Trophoblast cell (in vitro differentiated cells and primary cell): Measurements from ENCODE around the gene PRKCB.
"Not testable (repeated sequence)": the region's sequence is repeated elsewhere in the genome, so short reads cannot be mapped to it uniquely, and the experiment has no call there.

Source experiments
- DNase-seq, 2 donors: peaks; one replicate each; pipeline ENCODE4 v3.0.0-alpha.2; 2016
- H2AFZ ChIP-seq: 2 replicates; pipeline ENCODE4 v1.6.1; 2013; ENCODE audit warnings: low read length, moderate library complexity, mild to moderate bottlenecking; ENCODE audit not compliant: insufficient read depth, poor library complexity
- H2AK5ac ChIP-seq: 2 replicates; pipeline ENCODE4 v1.6.1; 2013; ENCODE audit warnings: mild to moderate bottlenecking, low read length
- H2BK120ac ChIP-seq: 2 replicates; pipeline ENCODE4 v1.6.1; 2013; ENCODE audit warnings: low read length, mild to moderate bottlenecking, moderate library complexity; ENCODE audit not compliant: insufficient read depth, poor library complexity
- H2BK12ac ChIP-seq: 2 replicates; pipeline ENCODE4 v1.6.1; 2013; ENCODE audit warnings: mild to moderate bottlenecking, low read length, moderate library complexity
- H2BK5ac ChIP-seq: 2 replicates; pipeline ENCODE4 v1.6.1; 2013; ENCODE audit warnings: low read length, low read depth, moderate library complexity, mild to moderate bottlenecking; ENCODE audit not compliant: poor library complexity
- H3K14ac ChIP-seq: 2 replicates; pipeline ENCODE4 v1.6.1; 2013; ENCODE audit warnings: mild to moderate bottlenecking, low read length
- H3K18ac ChIP-seq: 2 replicates; pipeline ENCODE4 v1.6.1; 2013; ENCODE audit warnings: mild to moderate bottlenecking, low read length
- H3K23ac ChIP-seq: 2 replicates; pipeline ENCODE4 v1.6.1; 2013; ENCODE audit warnings: low read length
- H3K27ac ChIP-seq: 2 replicates; pipeline ENCODE4 v1.5.1; 2013; ENCODE audit warnings: low read depth, mild to moderate bottlenecking, inconsistent platforms, low read length, moderate library complexity
- H3K27me3 ChIP-seq: 2 replicates; pipeline ENCODE4 v1.6.1; 2013; ENCODE audit warnings: inconsistent platforms, mild to moderate bottlenecking, low read length, moderate library complexity; ENCODE audit not compliant: insufficient read depth
- H3K36me3 ChIP-seq, 2 experiments: 1 replicate in 1 of 2; 2 replicates in 1 of 2; pipeline ENCODE4 v1.6.1; 2013; ENCODE audit warnings: low read length in 2 of 2, mild to moderate bottlenecking in 2 of 2, moderate library complexity in 1 of 2; ENCODE audit not compliant: insufficient read depth in 2 of 2, control insufficient read depth in 1 of 2
- H3K4ac ChIP-seq: 2 replicates; pipeline ENCODE4 v1.6.1; 2013; ENCODE audit warnings: low read depth, mild to moderate bottlenecking, low read length, moderate library complexity
- H3K4me1 ChIP-seq, 2 experiments: 1 replicate in 1 of 2; 2 replicates in 1 of 2; pipeline ENCODE4 v1.6.1; 2013; ENCODE audit warnings: low read length in 2 of 2, mild to moderate bottlenecking in 2 of 2, moderate library complexity in 1 of 2; ENCODE audit not compliant: insufficient read depth in 2 of 2, control insufficient read depth in 1 of 2
- H3K4me2 ChIP-seq: 2 replicates; pipeline ENCODE4 v1.6.1; 2013; ENCODE audit warnings: inconsistent platforms, mild to moderate bottlenecking, low read length, moderate library complexity
- H3K4me3 ChIP-seq: 2 replicates; pipeline ENCODE4 v1.5.1; 2013; ENCODE audit warnings: mild to moderate bottlenecking, low read depth, low read length, inconsistent platforms
- H3K79me1 ChIP-seq: one replicate; pipeline ENCODE4 v1.6.1; 2013; ENCODE audit warnings: low read length
- H3K79me2 ChIP-seq: 2 replicates; pipeline ENCODE4 v1.6.1; 2013; ENCODE audit warnings: low read length, mild to moderate bottlenecking; ENCODE audit not compliant: control insufficient read depth, insufficient read depth, poor library complexity
- H3K9ac ChIP-seq: 2 replicates; pipeline ENCODE4 v1.6.1; 2013; ENCODE audit warnings: mild to moderate bottlenecking, low read length
- H3K9me3 ChIP-seq: 2 replicates; pipeline ENCODE4 v1.6.1; 2013; ENCODE audit warnings: low read depth, mild to moderate bottlenecking, control low read depth, inconsistent platforms, low read length; ENCODE audit not compliant: insufficient read depth
- H4K12ac ChIP-seq: 2 replicates; pipeline ENCODE4 v1.6.1; 2013; ENCODE audit warnings: low read depth, mild to moderate bottlenecking, low read length, moderate library complexity
- H4K8ac ChIP-seq: 2 replicates; pipeline ENCODE4 v1.6.1; 2013; ENCODE audit warnings: low read depth, mild to moderate bottlenecking, low read length, moderate library complexity
- H4K91ac ChIP-seq: one replicate; pipeline ENCODE4 v1.6.1; 2013; ENCODE audit warnings: low read depth, mild to moderate bottlenecking, low read length, moderate library complexity
- WGBS: extraction: QIAGEN DNeasy Blood & Tissue Kit; methylation state at CpG from one replicate; pipeline ENCODE4 v1.1.7; 2013; ENCODE audit warnings: missing lambda C conversion rate; ENCODE audit not compliant: insufficient read length, insufficient coverage; ENCODE audit errors: extremely low coverage; 5-methylcytosine and 5-hydroxymethylcytosine counted together

Gene PRKCB

GRCh38 chr16:23909792-23910418, 74.1 kb downstream of the PRKCB start:
- H3K4me3 ChIP-seq = no peak overlapping the region
- no peaks in the 10 kb centered on the region for H3K79me1 ChIP-seq
- no peak overlapping the region for H4K91ac ChIP-seq
- no peak for DNase-seq
- no peak overlapping the region for H4K8ac ChIP-seq
- H3K36me3 ChIP-seq = no peaks in the 10 kb centered on the region
- no peak overlapping the region for H3K27ac ChIP-seq
- no peak overlapping the region for H3K4me2 ChIP-seq
- no peak overlapping the region for H3K4ac ChIP-seq
- H4K12ac ChIP-seq = no peak overlapping the region
- H3K9ac ChIP-seq = no peak overlapping the region
- H3K9me3 ChIP-seq = no peaks in the 10 kb centered on the region
- no peak overlapping the region for H2AK5ac ChIP-seq
- H3K27me3 ChIP-seq = no peaks in the 10 kb centered on the region
- H2BK5ac ChIP-seq = no peak overlapping the region
- no peak overlapping the region for H3K18ac ChIP-seq
- H3K14ac ChIP-seq = no peak overlapping the region
- H2AFZ ChIP-seq = no peak overlapping the region
- H3K4me1 ChIP-seq = peaks cover 0 to 4% of the 10 kb centered on the region in 2 experiments
- no peak overlapping the region for H3K23ac ChIP-seq
- H2BK12ac ChIP-seq = no peak overlapping the region
- H2BK120ac ChIP-seq = no peak overlapping the region
- WGBS = no CpG with 5 or more reads among the region's 8 CpGs
- no peaks in the 10 kb centered on the region for H3K79me2 ChIP-seq

DNA sequence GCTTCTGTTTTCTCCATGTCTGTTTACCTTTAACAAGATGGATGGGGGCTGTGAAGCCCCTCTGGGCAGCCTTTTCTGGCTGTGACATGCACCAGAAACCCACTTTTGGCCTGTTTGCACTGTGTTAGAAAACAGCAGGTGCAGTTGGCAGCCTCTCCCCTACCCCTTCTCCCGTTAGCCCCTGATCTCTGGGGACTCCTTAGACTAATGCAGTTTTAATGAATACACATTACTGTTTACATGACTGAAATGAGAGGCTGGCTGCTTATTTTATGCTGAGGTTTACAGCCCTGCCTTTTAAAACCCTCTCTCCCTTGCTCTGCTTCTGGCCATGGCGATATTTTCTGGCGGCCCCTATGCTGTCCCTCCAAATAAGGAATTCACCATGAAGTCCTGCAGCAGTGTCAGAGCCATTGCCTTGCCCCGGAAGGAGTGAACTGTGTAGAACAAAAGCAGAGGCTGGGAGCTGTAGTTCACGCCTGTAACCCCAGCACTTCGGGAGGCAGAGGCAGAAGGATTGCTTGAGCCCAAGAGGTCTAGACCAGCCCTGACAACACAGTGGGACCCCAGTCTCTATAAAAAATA, 79.3 kb downstream of the PRKCB start:
- Histone ChIP-seq H3K18ac (no peak overlapping the region), H3K9ac (no peak overlapping the region)
- no CpG with 5 or more reads among the region's 6 CpGs for WGBS

DNA sequence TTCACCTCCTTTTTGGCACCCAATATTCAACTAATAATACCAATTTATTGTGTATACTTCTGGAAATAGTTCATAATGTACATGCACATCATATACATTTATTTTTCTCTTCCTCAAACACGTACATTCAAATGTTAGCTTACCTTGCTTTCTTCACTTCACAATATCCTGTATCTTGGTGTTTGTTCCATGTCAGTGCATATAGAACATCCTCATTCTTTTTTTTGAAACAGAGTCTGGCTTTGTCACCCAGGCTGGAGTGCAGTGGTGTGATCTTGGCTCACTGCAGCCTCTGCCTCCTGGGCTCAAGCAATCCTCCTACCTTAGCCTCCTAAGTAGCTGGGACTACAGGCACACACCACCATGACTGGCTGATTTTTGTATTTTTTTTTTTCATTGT, 80.8 kb downstream of the PRKCB start:
- H3K4me1 ChIP-seq, H2AFZ ChIP-seq, H2BK12ac ChIP-seq, H3K27ac ChIP-seq, H3K9me3 ChIP-seq, H2BK5ac ChIP-seq, H4K12ac ChIP-seq, H3K4ac ChIP-seq, H3K9ac ChIP-seq, DNase-seq, H3K18ac ChIP-seq, H4K91ac ChIP-seq, H3K27me3 ChIP-seq, H2AK5ac ChIP-seq, H3K4me3 ChIP-seq, H3K23ac ChIP-seq, H2BK120ac ChIP-seq, H3K4me2 ChIP-seq, H3K79me1 ChIP-seq, H3K14ac ChIP-seq, H3K79me2 ChIP-seq, H3K36me3 ChIP-seq, H4K8ac ChIP-seq: not testable (repeated sequence)
- WGBS = no CpG with 5 or more reads among the region's 1 CpG

More for the DNA sequence above, 79.3 kb downstream of the PRKCB start:
- Histone ChIP-seq H3K14ac (no peak overlapping the region), H3K23ac (no peak overlapping the region), H3K27ac (no peak overlapping the region), H2AFZ (no peak overlapping the region), H2AK5ac (no peak overlapping the region), H2BK12ac (no peak overlapping the region), H4K8ac (no peak overlapping the region), H4K91ac (no peak overlapping the region), H2BK120ac (no peak overlapping the region), H4K12ac (no peak overlapping the region), H3K36me3 (no peaks in the 10 kb centered on the region), H3K4me1 (no peaks in the 10 kb centered on the region), H2BK5ac (no peak overlapping the region), H3K4ac (no peak overlapping the region), H3K4me2 (no peak overlapping the region), H3K4me3 (no peak overlapping the region), H3K79me1 (no peaks in the 10 kb centered on the region), H3K27me3 (no peaks in the 10 kb centered on the region), H3K9me3 (no peaks in the 10 kb centered on the region), H3K79me2 (no peaks in the 10 kb centered on the region)
- DNase-seq = no peak

DNA sequence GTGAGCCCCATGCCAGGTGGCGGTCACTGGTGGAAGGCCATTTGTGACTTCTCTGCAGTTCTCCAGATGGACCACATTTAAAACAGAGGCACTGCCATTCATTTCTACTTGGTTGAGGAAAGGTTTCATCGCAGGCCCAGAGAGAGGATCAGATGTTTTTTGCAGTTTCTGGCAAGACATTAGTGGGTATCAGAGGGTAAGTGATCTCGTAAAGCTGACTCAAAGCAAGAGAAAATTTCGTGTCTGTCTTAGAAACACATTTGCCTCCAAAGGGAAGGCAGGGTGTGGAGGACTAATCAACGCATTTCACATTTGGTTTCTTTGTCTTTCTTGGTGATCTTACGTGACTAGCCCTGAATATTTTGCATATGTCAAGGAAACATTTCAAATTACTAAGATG, 81.8 kb downstream of the PRKCB start:
- Histone ChIP-seq H3K9me3 (no peaks in the 10 kb centered on the region), H2BK5ac (no peak overlapping the region), H3K4ac (no peak overlapping the region), H3K27me3 (no peaks in the 10 kb centered on the region), H4K8ac (no peak overlapping the region), H3K18ac (no peak overlapping the region), H2BK120ac (no peak overlapping the region), H3K23ac (no peak overlapping the region), H3K4me1 (no peaks in the 10 kb centered on the region), H3K4me2 (no peak overlapping the region), H3K9ac (no peak overlapping the region), H4K12ac (no peak overlapping the region), H3K79me2 (no peaks in the 10 kb centered on the region), H3K27ac (no peak overlapping the region), H3K4me3 (no peak overlapping the region), H2AK5ac (no peak overlapping the region), H2AFZ (no peak overlapping the region), H3K14ac (no peak overlapping the region), H4K91ac (no peak overlapping the region), H3K79me1 (no peaks in the 10 kb centered on the region), H2BK12ac (no peak overlapping the region), H3K36me3 (no peaks in the 10 kb centered on the region)
- no CpG with 5 or more reads among the region's 6 CpGs for WGBS
- DNase-seq = no peak
